SJSA1 (cell line): ENCODE results near the gene PRR22. TPM values are rescaled to one million over a fixed set of nuclear protein-coding genes. Genes with fewer than 3 reads are reported as not detected.

Experiments used
- DNase-seq, 2 experiments: peaks; one replicate each; pipeline ENCODE4 v3.0.0-alpha.2; 2015 to 2020; ENCODE audit warnings: low spot score in 2 of 2, low read depth in 1 of 2
- H3K27ac ChIP-seq: fragments of 250-450 bp; sonication (Bioruptor Pico); 2 replicates; pipeline ENCODE4 v1.5.1; 2020; ENCODE audit warnings: mild to moderate bottlenecking, moderate library complexity
- H3K27me3 ChIP-seq: fragments of 250-450 bp; sonication (Bioruptor Pico); replicated peaks from 2 replicates; pipeline ENCODE4 v1.5.1; 2020; ENCODE audit warnings: mild to moderate bottlenecking, moderate library complexity
- H3K36me3 ChIP-seq: fragments of 250-450 bp; sonication (Bioruptor Pico); 2 replicates; pipeline ENCODE4 v1.5.1; 2020; ENCODE audit warnings: mild to moderate bottlenecking
- H3K4me1 ChIP-seq: fragments of 250-450 bp; sonication (Bioruptor Pico); replicated peaks from 2 replicates; pipeline ENCODE4 v1.6.1; 2021; ENCODE audit warnings: mild to moderate bottlenecking
- H3K4me3 ChIP-seq: fragments of 250-450 bp; sonication (Bioruptor Pico); 2 replicates; pipeline ENCODE4 v1.5.1; 2020; ENCODE audit warnings: mild to moderate bottlenecking
- H3K9me3 ChIP-seq: fragments of 250-450 bp; sonication (Bioruptor Pico); replicated peaks from 2 replicates; pipeline ENCODE4 v1.5.1; 2020; ENCODE audit warnings: mild to moderate bottlenecking
- total RNA-seq: library from RNA; depleted of rRNA; stranded (reverse); fragments of >200 nt; shearing (Covaris generic); gene quantifications from 2 replicates; pipeline ENCODE4 v1.2.3, GENCODE V29; 2014

PRR22 gene
- total RNA-seq, 1 experiment from 2014 or later: 0.76 TPM

- Histone ChIP-seq H3K9me3 (no peaks in the 10 kb centered on the region), H3K27ac (no peak overlapping the region), H3K4me3 (peak overlapping the region; percentile 36), H3K36me3 (no peaks in the 10 kb centered on the region), H3K27me3 (peaks cover 6% of the 10 kb centered on the region; the same call in 1 of the 2 replicates), H3K4me1 (peaks cover 22% of the 10 kb centered on the region)
- DNase-seq: no peak
Measured at GRCh38 chr19:5806133-5806489, 21.6 kb upstream of the PRR22 start.

- H3K27me3 ChIP-seq: peaks cover 6% of the 10 kb centered on the region; the same call in 1 of the 2 replicates
- no peaks in the 10 kb centered on the region for H3K9me3 ChIP-seq
- H3K4me3 ChIP-seq: peak overlapping the region; percentile 36
- peaks cover 22% of the 10 kb centered on the region for H3K4me1 ChIP-seq
- no peak overlapping the region for H3K27ac ChIP-seq
- DNase-seq: peak; percentile 76 to 83
- no peaks in the 10 kb centered on the region for H3K36me3 ChIP-seq
Measured at GRCh38 chr19:5805462-5806132, 21.1 kb upstream of the PRR22 start.

GRCh38 chr19:5804516-5805461, 20.2 kb upstream of the PRR22 start, which contains the start of gene NRTN:
TSS of gene NRTN (plus strand) at chr19:5805067. CDS start at chr19:5824166, 19,099 bp downstream.
- Histone ChIP-seq H3K4me3 (peak within 1 kb of the TSS; percentile 36), H3K27me3 (peaks cover 6% of the 10 kb centered on the region; the same call in 1 of the 2 replicates), H3K4me1 (peaks cover 22% of the 10 kb centered on the region), H3K36me3 (no peaks in the 10 kb centered on the region), H3K9me3 (no peaks in the 10 kb centered on the region), H3K27ac (no peak within 1 kb of the TSS)
- peak in 1 of 2 experiments; percentile 31 for DNase-seq

GRCh38 chr19:5803752-5804515, 19.4 kb upstream of the PRR22 start:
- Histone ChIP-seq H3K4me3 (peak overlapping the region; percentile 2; the same call in 1 of the 2 replicates), H3K36me3 (no peaks in the 10 kb centered on the region), H3K27ac (no peak overlapping the region), H3K4me1 (peaks cover 22% of the 10 kb centered on the region), H3K27me3 (peaks cover 6% of the 10 kb centered on the region; the same call in 1 of the 2 replicates), H3K9me3 (no peaks in the 10 kb centered on the region)
- peak; percentile 94 to 95 for DNase-seq

- Histone ChIP-seq H3K36me3 (no peaks in the 10 kb centered on the region), H3K4me1 (peaks cover 22% of the 10 kb centered on the region), H3K27me3 (peaks cover 6% of the 10 kb centered on the region; the same call in 1 of the 2 replicates), H3K4me3 (no peak overlapping the region), H3K9me3 (no peaks in the 10 kb centered on the region), H3K27ac (no peak overlapping the region)
- no peak for DNase-seq
Measured at GRCh38 chr19:5803441-5803751, 18.9 kb upstream of the PRR22 start.

GRCh38 chr19:5801796-5802619, 17.5 kb upstream of the PRR22 start:
- DNase-seq: no peak
- H3K36me3 ChIP-seq: no peaks in the 10 kb centered on the region
- no peaks in the 10 kb centered on the region for H3K9me3 ChIP-seq
- no peak overlapping the region for H3K4me3 ChIP-seq
- H3K4me1 ChIP-seq: peaks cover 22% of the 10 kb centered on the region
- H3K27me3 ChIP-seq: peaks cover 6% of the 10 kb centered on the region; the same call in 1 of the 2 replicates
- no peak overlapping the region for H3K27ac ChIP-seq

GRCh38 chr19:5800361-5801270, 16.1 kb upstream of the PRR22 start:
- Histone ChIP-seq H3K27ac (no peak overlapping the region), H3K4me1 (peaks cover 16% of the 10 kb centered on the region), H3K4me3 (no peak overlapping the region), H3K9me3 (no peaks in the 10 kb centered on the region), H3K36me3 (no peaks in the 10 kb centered on the region), H3K27me3 (peaks cover 3% of the 10 kb centered on the region; the same call in 1 of the 2 replicates)
- no peak for DNase-seq

GRCh38 chr19:5799247-5800241, 15.0 kb upstream of the PRR22 start:
- Histone ChIP-seq H3K27ac (no peak overlapping the region), H3K4me3 (no peak overlapping the region), H3K4me1 (peaks cover 11% of the 10 kb centered on the region), H3K9me3 (no peaks in the 10 kb centered on the region), H3K27me3 (peaks cover 1% of the 10 kb centered on the region; the same call in 1 of the 2 replicates), H3K36me3 (no peaks in the 10 kb centered on the region)
- DNase-seq: no peak

GRCh38 chr19:5798244-5798643, 13.7 kb upstream of the PRR22 start:
- H3K4me3 ChIP-seq: no peak overlapping the region
- DNase-seq: no peak
- H3K4me1 ChIP-seq: no peaks in the 10 kb centered on the region
- H3K27me3 ChIP-seq: no peaks in the 10 kb centered on the region
- H3K27ac ChIP-seq: no peak overlapping the region
- H3K36me3 ChIP-seq: no peaks in the 10 kb centered on the region
- H3K9me3 ChIP-seq: no peaks in the 10 kb centered on the region

GRCh38 chr19:5795382-5795919, 10.9 kb upstream of the PRR22 start:
- H3K4me3 ChIP-seq: no peak overlapping the region
- no peaks in the 10 kb centered on the region; the same call in 1 of the 2 replicates for H3K36me3 ChIP-seq
- no peaks in the 10 kb centered on the region for H3K4me1 ChIP-seq
- no peak overlapping the region for H3K27ac ChIP-seq
- no peak for DNase-seq
- no peaks in the 10 kb centered on the region for H3K9me3 ChIP-seq
- no peaks in the 10 kb centered on the region for H3K27me3 ChIP-seq

GRCh38 chr19:5793188-5793587, 8.6 kb upstream of the PRR22 start:
- no peak overlapping the region for H3K4me3 ChIP-seq
- peaks cover 22% of the 10 kb centered on the region for H3K36me3 ChIP-seq
- peaks cover 5% of the 10 kb centered on the region for H3K4me1 ChIP-seq
- no peaks in the 10 kb centered on the region for H3K27me3 ChIP-seq
- H3K27ac ChIP-seq: no peak overlapping the region
- H3K9me3 ChIP-seq: no peaks in the 10 kb centered on the region
- DNase-seq: no peak
